Panc1 (cell line): ENCODE data around the gene SH3TC2.

Source experiments
- CTCF ChIP-seq: fragments of 450-650 bp; IDR thresholded peaks from 2 replicates; pipeline ENCODE4 v1.5.1; 2017; ENCODE audit warnings: mild to moderate bottlenecking
- REST ChIP-seq, 2 experiments: IDR thresholded peaks; 2 replicates each; pipeline ENCODE4 v1.6.1; 2011 to 2012; ENCODE audit warnings: low read depth in 2 of 2, control low read depth in 1 of 2, low read length in 1 of 2, mild to moderate bottlenecking in 1 of 2, moderate library complexity in 1 of 2; ENCODE audit not compliant: insufficient read depth in 1 of 2

GRCh38 chr5:149015561-149015960, 47.3 kb downstream of the SH3TC2 start:
- no peak for TF ChIP-seq CTCF
- TF ChIP-seq REST (IDR thresholded peaks at IDR 0.05; ENCODE audit: insufficient read depth in 1 of 2, low read depth in 2 of 2, low read length in 1 of 2), result no peak
